Measurements from ENCODE around the gene SEBOX. TPM values are rescaled to one million over a fixed set of nuclear protein-coding genes. Genes with fewer than 3 reads are reported as not detected.

The SEBOX gene
- total RNA-seq, 1 donor from 2014 or later, result not detected

DNA sequence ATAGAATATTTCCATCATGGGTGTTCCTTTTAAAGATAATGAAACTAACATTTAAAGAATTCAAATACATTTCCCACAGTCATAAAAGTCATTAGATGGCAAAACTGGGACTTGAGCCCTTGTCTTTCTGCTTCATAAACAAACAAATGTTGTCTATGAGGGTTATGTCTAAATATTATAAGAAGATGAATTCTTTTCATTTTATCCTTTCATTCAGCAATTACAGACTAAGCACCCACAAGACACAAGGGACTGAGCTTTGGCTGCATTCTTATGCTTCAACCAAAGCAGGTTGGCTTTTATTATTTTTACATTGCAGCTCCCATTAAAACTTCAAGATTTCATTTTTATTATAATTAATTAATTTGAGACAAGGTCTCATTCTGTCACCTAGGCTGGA is 21.4 kb upstream of the SEBOX start:
- TF ChIP-seq CTCF (conservative IDR thresholded peaks at IDR 0.05), result no peak
- Mint-ChIP-seq H3K36me3 (peaks cover 33% of the 10 kb centered on the region), H3K9me3 (no peaks in the 10 kb centered on the region), H3K27me3 (peaks cover 38% of the 10 kb centered on the region), H3K4me3 (no peak overlapping the region), H3K27ac (no peak overlapping the region), H3K4me1 (ENCODE audit: unreplicated experiment) (no peaks in the 10 kb centered on the region)
- no peak for DNase-seq (ENCODE audit: extremely low spot score, unreplicated experiment)

DNA sequence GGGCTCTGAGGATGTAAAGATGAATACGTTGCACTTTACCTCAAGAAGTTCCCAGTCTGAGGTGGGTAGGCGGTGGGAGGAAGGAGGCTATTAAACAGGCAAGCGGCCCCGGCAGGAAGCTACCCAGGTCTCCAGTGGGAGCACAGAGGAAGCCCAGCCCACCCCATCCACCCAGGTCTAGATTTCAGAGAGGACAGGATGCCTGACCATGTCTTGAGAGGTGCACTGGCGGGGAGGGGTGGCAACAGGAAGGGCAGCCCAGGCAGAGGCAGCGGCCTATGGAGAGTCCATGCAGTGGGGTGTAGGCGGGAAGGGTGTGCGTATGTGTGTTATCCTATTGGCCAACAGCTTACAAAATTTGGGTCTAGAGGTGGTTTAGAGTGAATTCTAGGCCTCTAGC is 20.4 kb upstream of the SEBOX start:
- DNase-seq (ENCODE audit: extremely low spot score, unreplicated experiment), result no peak
- no peaks in the 10 kb centered on the region for H3K9me3 Mint-ChIP-seq
- peaks cover 48% of the 10 kb centered on the region for H3K27me3 Mint-ChIP-seq
- no peak overlapping the region for H3K27ac Mint-ChIP-seq
- no peak overlapping the region for H3K4me3 Mint-ChIP-seq
- H3K36me3 Mint-ChIP-seq, result peaks cover 28% of the 10 kb centered on the region
- H3K4me1 Mint-ChIP-seq (ENCODE audit: unreplicated experiment), result peaks cover 2% of the 10 kb centered on the region
- TF ChIP-seq CTCF (conservative IDR thresholded peaks at IDR 0.05), result no peak

DNA sequence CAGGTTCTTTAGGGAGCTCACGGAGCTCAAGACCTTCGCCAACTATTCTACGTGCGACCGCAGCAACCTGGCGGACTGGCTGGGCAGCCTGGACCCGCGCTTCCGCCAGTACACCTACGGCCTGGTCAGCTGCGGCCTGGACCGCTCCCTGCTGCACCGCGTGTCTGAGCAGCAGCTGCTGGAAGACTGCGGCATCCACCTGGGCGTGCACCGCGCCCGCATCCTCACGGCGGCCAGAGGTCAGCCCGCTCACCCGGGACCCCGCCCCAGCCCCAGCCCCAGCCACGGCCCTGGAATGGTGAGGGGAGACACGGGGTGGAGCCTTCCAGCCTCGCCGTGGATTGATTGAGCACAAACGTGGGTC is 20.0 kb upstream of the SEBOX start:
- H3K27me3 Mint-ChIP-seq, result peaks cover 51% of the 10 kb centered on the region
- TF ChIP-seq CTCF (conservative IDR thresholded peaks at IDR 0.05), result no peak
- peaks cover 6% of the 10 kb centered on the region for H3K4me1 Mint-ChIP-seq (ENCODE audit: unreplicated experiment)
- peak overlapping the region; percentile 85 for H3K4me3 Mint-ChIP-seq
- DNase-seq (ENCODE audit: extremely low spot score, unreplicated experiment), result no peak
- peaks cover 28% of the 10 kb centered on the region for H3K36me3 Mint-ChIP-seq
- H3K9me3 Mint-ChIP-seq, result no peaks in the 10 kb centered on the region
- no peak overlapping the region for H3K27ac Mint-ChIP-seq

DNA sequence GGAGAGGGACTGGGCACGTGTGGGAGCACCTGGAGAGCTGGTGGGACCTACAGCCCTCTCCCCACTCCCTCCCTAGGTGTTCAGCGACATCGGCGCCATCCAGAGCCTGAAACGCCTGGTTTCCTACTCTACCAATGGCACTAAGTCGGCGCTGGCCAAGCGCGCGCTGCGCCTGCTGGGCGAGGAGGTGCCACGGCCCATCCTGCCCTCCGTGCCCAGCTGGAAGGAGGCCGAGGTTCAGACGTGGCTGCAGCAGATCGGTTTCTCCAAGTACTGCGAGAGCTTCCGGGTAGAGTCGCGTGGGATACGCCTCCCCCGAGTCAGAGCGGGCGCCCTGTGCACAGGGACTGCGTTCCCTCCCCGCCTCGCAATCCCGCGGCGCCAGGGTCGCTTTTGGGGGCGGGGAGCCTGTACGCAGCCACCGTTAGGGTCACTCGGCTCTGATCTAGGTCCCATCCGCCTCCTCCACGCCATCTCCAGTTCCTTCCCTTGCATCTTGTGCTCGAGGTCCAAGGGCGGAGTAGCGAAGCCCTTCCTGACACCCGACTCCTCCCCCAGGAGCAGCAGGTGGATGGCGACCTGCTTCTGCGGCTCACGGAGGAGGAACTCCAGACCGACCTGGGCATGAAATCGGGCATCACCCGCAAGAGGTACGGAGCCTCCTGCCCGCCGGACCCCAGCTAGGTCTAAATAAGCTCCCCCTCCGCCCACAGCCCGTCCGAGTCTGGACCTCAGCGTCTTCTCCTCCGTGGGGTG is 19.5 kb upstream of the SEBOX start:
- no peak for TF ChIP-seq CTCF (conservative IDR thresholded peaks at IDR 0.05)
- H3K4me3 Mint-ChIP-seq, result peak overlapping the region; percentile 85
- no peaks in the 10 kb centered on the region for H3K9me3 Mint-ChIP-seq
- peaks cover 56% of the 10 kb centered on the region for H3K27me3 Mint-ChIP-seq
- no peak overlapping the region for H3K27ac Mint-ChIP-seq
- DNase-seq (ENCODE audit: extremely low spot score, unreplicated experiment), result no peak
- H3K36me3 Mint-ChIP-seq, result peaks cover 25% of the 10 kb centered on the region
- H3K4me1 Mint-ChIP-seq (ENCODE audit: unreplicated experiment), result peaks cover 6% of the 10 kb centered on the region

DNA sequence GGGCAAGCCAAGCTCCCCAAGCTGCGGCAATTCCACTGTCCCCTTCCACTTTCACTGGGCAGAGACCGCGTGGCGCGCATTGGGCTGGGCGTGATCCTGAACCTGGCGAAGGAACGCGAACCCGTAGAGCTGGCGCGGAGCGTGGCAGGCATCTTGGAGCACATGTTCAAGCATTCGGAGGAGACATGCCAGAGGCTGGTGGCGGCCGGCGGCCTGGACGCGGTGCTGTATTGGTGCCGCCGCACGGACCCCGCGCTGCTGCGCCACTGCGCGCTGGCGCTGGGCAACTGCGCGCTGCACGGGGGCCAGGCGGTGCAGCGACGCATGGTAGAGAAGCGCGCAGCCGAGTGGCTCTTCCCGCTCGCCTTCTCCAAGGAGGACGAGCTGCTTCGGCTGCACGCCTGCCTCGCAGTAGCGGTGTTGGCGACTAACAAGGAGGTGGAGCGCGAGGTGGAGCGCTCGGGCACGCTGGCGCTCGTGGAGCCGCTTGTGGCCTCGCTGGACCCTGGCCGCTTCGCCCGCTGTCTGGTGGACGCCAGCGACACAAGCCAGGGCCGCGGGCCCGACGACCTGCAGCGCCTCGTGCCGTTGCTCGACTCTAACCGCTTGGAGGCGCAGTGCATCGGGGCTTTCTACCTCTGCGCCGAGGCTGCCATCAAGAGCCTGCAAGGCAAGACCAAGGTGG is 16.3 kb upstream of the SEBOX start:
- H3K4me3 Mint-ChIP-seq, result peak overlapping the region; percentile 59
- H3K27ac Mint-ChIP-seq, result peak overlapping the region; percentile 50
- no peak for DNase-seq (ENCODE audit: extremely low spot score, unreplicated experiment)

More for the DNA sequence above, 16.3 kb upstream of the SEBOX start:
- Mint-ChIP-seq H3K4me1 (ENCODE audit: unreplicated experiment) (peaks cover 6% of the 10 kb centered on the region), H3K9me3 (no peaks in the 10 kb centered on the region), H3K36me3 (peaks cover 20% of the 10 kb centered on the region), H3K27me3 (peaks cover 60% of the 10 kb centered on the region)
- peak; percentile 60 for TF ChIP-seq CTCF (conservative IDR thresholded peaks at IDR 0.05)

All from type B pancreatic cell (in vitro differentiated cells).